ENCODE data around the gene OSBPL2.

The OSBPL2 gene

DNA sequence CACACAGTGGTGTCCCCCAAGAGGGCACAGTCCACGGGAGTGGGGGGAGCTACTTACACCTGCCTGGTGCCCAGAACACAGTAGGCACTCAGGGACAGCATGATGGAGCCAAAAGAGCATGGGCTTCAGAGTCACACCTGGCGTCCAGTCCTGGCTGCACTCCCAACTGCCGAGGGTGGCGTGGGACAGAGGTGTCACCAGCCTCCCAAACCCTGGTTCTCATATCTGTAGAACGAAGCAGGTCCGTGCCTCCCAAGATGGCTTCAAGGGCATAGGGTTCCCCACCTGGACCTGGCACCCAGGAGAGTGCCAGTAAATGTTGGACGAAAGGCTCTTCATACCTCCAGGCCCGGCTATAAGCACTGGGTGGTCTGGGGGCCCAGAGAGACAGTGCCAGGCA lies 27.1 kb upstream of the OSBPL2 start:
- no peak for DNase-seq (ENCODE audit: low read depth, low spot score)
- no peak for TF ChIP-seq CTCF (IDR thresholded peaks at IDR 0.05; ENCODE audit: low read depth, low read length)
- in situ Hi-C loops (cut with HindIII; ENCODE audit: low sequenced_read_pairs), result no loop called here
- no peak overlapping the region for H3K4me3 ChIP-seq (ENCODE audit: low read depth, low read length)

GRCh38 chr20:62211769-62212288 lies 26.5 kb upstream of the OSBPL2 start:
- DNase-seq (ENCODE audit: low read depth, low spot score), result no peak
- no peak for TF ChIP-seq CTCF (IDR thresholded peaks at IDR 0.05; ENCODE audit: low read depth, low read length)
- in situ Hi-C loops (cut with HindIII; ENCODE audit: low sequenced_read_pairs), result no loop called here
- no peak overlapping the region for H3K4me3 ChIP-seq (ENCODE audit: low read depth, low read length)

DNA sequence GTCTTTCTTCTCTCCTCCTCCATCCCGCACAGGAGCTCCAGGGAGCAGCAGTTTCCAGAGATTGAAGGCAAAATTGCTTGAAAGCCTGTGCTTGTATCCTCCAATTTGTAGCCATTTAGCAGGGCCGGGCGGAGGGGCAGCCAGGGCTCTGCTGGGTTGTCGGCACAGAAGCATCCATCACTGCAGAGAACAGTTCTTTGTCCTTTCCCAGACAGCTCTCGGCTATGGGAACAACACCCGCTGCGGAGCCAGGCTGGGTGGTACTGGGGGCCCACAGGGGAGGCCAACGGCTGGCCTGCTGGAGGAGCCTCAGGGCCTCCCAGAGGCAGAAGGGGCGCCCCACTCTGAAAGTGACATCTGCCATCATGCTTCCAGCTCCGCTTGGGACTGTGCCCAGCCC lies 26.0 kb upstream of the OSBPL2 start:
- TF ChIP-seq CTCF (IDR thresholded peaks at IDR 0.05; ENCODE audit: low read depth, low read length), result no peak
- in situ Hi-C loops (cut with HindIII; ENCODE audit: low sequenced_read_pairs), result no loop called here
- DNase-seq (ENCODE audit: low read depth, low spot score), result no peak
- no peak overlapping the region for H3K4me3 ChIP-seq (ENCODE audit: low read depth, low read length)

- in situ Hi-C loops (cut with HindIII; ENCODE audit: low sequenced_read_pairs), result no loop called here
- no peak for DNase-seq (ENCODE audit: low read depth, low spot score)
- no peak for TF ChIP-seq CTCF (IDR thresholded peaks at IDR 0.05; ENCODE audit: low read depth, low read length)
Observed at GRCh38 chr20:62214067-62214466, 24.3 kb upstream of the OSBPL2 start.

DNA sequence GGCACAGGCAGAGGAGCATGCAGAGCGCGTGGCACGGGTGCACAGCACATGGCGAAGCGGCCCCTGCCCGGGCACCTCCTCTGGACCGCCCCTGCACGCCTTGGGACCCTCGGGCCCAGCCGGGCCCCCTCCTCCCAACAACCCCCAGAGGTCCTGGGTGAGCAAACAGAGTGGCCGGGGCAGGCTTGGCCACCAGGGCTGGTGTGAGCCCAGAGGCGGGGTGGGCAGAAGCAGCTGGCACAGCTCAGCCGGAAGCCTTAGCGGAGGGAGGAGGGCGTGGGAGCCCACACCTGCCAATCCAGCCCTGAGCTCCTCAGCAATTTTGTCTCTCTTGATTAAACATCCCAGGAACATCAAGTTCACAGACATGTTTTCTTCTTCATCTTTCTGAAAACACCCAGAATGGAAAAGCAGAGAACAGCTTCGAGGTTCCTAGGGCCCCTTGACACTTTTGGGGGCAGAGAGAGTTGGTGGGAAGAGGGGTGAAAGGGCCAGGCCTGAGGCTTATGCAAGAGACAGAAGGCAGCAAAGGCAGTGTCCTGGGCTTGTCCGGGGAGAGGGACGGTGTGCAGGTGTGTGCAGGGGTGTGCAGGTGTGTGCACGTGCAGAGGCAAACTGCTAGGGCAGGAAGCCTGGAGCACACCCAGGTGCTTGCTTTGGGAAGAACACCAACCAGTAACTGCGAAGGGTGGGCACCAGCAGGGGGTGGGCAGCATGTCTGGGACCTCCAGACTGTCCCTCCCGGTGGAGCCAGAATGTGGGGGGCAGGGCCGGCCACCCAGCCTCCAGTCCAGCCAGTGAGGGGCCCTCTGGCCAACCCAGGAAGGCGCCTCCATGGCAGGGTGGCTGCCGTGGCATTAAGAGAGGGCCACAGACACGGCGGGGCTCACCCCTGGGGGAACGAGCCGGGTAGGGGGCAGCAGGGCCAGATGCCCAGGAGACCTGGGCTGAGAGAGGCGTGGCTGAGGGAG lies 23.0 kb upstream of the OSBPL2 start:
- H3K4me3 ChIP-seq (ENCODE audit: low read depth, low read length), result no peak overlapping the region
- DNase-seq (ENCODE audit: low read depth, low spot score), result no peak
- no peak for TF ChIP-seq CTCF (IDR thresholded peaks at IDR 0.05; ENCODE audit: low read depth, low read length)
- in situ Hi-C loops (cut with HindIII; ENCODE audit: low sequenced_read_pairs), result no loop called here

More at GRCh38 chr20:62214067-62214466, 24.3 kb upstream of the OSBPL2 start:
- H3K4me3 ChIP-seq (ENCODE audit: low read depth, low read length), result no peak overlapping the region

- no peak for DNase-seq (ENCODE audit: low read depth, low spot score)
- H3K4me3 ChIP-seq (ENCODE audit: low read depth, low read length), result no peak overlapping the region
- in situ Hi-C loops (cut with HindIII; ENCODE audit: low sequenced_read_pairs), result no loop called here
- no peak for TF ChIP-seq CTCF (IDR thresholded peaks at IDR 0.05; ENCODE audit: low read depth, low read length)
Observed at GRCh38 chr20:62215991-62216635, 22.2 kb upstream of the OSBPL2 start.

Measured in astrocyte of the spinal cord (primary cell).